Stimulated activated CD4-positive, alpha-beta T cell treated with anti-CD3 and anti-CD28 coated beads, Interleukin-4, amount 100 ng/mL, for 4 hours (primary cell): ENCODE results near the gene GEMIN7.
"Not testable (repeated sequence)": the region's sequence is repeated elsewhere in the genome, so short reads cannot be mapped to it uniquely, and the experiment has no call there.

Source experiments
- DNase-seq, 2 experiments: peaks; one replicate each; pipeline ENCODE4 v3.0.0-alpha.2; 2020

Gene GEMIN7

DNA sequence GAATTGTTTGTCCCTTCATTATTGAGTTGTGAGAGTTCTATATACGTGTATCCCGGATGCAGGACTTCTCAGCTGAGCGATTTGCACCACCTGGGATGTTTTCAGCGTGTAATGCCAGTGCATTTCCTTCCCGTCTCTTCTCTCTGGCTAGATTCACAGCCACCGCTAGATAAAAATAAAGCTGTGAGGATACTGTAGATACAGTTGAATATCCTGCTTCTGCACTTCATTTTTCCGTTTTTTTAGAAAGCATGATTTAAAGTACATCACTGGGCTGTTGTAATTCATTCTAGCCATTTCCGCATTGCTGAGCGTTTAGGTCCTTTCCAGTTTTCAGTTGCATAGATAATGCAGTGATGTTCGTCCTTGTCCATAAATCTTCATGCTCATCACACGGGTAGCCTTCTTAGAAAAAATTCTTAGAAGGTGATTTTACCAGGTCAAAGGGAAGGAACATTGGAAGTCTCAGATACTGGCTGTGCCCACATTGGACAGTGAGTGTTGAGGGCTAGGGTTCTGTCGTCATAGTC is 28.6 kb downstream of the GEMIN7 start:
- no peak for DNase-seq

GRCh38 chr19:45110851-45111266 is 31.8 kb downstream of the GEMIN7 start:
- DNase-seq = no peak

DNA sequence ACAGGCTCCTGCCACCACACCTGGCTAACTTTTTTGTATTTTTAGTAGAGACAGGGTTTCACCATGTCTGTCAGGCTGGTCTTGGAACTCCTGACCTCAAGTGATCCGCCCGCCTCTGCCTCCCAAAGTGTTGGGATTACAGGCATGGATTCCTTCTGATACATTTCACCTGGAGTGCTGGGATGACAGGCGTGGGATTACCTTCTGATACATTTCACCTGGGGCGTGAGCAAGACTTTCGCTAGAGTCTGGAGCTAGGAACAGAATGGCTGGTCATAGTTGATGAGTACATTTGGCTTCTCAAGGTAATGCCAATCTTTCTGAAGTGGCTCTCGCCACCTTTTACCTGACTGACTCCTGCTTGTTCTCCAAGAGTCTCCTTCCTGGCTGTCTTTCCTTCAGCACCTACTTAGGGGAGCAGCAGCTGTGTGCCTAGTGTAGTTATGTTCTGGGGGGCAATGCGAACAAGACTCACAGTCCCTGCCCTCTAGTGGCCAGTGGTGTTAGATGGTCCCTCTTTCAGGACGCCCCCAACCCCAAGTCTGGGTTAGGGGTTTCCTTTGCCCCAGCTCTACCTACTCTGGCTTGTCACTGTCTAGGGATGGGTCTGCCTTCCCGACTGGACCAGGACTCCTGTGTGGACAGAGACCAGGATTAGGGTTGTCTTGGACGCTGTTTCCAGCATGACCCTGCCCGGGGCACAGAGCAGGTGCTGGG is 33.2 kb downstream of the GEMIN7 start:
- no peak for DNase-seq

GRCh38 chr19:45113628-45114027 is 34.6 kb downstream of the GEMIN7 start:
- DNase-seq = no peak

GRCh38 chr19:45114116-45114515 is 35.1 kb downstream of the GEMIN7 start:
- no peak for DNase-seq

- no peak for DNase-seq
Measured at GRCh38 chr19:45115809-45116615, 37.0 kb downstream of the GEMIN7 start.

GRCh38 chr19:45117167-45117594 is 38.1 kb downstream of the GEMIN7 start:
- DNase-seq = peak; percentile 54 to 67

DNA sequence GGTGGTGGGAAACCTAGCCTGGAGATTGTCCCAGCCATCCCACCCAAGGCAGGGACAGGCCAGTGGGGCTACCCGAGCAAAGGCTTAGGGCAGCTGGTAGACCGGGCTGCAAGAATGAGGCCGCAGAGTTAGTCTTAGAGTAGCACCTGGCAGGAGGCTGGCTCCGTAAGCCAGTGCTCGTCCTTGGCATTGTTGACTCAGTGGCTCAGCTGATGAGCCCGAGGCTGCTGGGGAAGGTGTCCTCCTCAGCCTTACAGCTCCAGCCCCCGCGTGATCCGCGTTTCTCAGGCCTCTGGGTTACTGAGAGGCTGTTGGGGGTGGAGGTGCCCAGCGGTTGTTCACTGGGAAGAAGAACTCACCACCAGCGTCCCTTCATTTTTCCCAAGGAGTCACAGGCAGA is 38.6 kb downstream of the GEMIN7 start:
- DNase-seq = no peak

DNA sequence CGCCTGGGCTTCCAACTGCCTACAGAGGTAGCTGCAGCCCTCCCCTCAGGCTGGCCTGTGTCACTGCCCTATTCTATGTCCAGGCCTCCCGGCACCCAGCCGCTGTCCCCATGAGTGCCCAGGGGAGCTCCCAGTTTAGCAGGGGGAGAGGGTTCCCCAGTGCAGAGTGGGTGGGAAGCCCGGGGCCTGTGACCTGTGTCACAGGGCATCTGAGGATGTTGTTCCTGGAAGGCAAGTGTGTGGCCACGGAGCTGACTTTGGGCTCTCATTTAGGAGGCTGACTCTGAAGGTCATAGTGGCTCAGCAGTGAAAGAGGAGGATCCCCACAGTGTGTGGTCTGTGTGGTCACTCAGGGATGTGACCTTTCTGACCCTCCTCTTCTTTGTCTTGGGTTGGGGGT is 39.0 kb downstream of the GEMIN7 start:
- DNase-seq = no peak

- not testable (repeated sequence) for DNase-seq
Measured at GRCh38 chr19:45118591-45119355, 39.7 kb downstream of the GEMIN7 start.

DNA sequence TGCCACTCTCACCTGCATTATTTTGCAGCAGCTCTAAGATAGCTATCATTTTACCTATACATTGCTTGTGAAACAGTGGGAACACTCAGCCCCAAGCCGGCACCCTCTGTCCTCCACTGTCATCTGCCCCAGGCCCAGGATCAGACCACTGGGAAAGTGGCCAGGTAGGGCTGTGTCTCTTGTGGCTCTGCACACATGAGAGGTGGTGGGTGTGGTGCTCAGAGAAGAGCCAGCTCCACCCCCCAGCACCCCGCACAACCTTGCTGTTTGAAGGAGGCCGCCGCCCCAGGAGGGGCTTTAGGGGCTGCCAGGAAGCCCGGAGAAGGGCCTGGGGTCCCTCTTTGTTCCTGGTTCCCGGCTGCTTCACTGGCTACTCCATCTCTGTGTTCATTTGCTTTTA is 40.5 kb downstream of the GEMIN7 start:
- DNase-seq = no peak

DNA sequence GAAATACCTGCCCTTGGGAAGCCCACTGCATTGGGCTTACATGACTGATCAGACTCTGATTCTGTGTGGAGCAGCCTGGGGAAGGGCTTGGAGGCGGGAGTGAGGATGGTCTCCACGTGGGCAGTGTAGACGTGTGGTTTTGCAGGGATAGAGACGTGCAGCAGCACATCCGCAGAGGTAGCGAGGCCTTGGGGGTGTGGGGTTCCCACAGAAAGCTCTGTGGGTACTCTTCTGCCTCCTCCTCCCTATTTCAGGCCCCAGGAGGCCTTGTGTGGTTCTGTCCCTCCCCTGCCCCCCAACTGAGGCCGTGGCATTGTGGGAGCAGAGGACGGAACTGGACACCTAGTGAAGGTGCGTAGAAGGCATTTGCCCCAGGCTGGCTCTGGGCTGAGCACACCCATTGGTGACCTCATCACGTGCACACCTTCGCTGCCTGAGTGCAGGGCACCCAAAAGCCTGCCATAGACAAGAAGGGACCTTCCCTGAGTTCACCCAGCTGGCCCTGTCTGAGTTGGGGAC is 42.8 kb downstream of the GEMIN7 start:
- DNase-seq = no peak

GRCh38 chr19:45122832-45123231 is 43.8 kb downstream of the GEMIN7 start:
- no peak for DNase-seq

DNA sequence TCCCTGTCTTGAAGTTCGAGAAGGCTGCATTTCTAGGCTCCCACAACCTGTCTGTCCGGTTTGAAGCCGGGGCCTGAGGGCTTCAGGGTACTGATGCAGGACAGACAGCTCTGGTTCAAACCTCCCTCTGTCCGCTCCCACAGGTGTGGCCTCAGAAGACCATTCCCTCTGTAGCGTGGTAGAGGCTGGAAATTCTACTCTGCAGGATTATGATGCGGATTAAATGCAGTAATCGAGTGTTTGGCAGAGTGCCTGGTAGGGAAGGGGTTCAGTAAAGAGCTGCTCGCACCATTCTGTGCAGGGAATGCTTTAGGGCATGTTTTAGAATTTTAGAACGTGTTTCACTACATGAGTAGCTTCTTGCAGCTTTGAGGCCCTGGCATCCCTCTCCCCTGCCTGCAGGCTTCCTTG is 44.4 kb downstream of the GEMIN7 start:
- no peak for DNase-seq

- no peak for DNase-seq
Measured at GRCh38 chr19:45124021-45124420, 45.0 kb downstream of the GEMIN7 start.

GRCh38 chr19:45125360-45125759 is 46.3 kb downstream of the GEMIN7 start:
- DNase-seq = no peak

DNA sequence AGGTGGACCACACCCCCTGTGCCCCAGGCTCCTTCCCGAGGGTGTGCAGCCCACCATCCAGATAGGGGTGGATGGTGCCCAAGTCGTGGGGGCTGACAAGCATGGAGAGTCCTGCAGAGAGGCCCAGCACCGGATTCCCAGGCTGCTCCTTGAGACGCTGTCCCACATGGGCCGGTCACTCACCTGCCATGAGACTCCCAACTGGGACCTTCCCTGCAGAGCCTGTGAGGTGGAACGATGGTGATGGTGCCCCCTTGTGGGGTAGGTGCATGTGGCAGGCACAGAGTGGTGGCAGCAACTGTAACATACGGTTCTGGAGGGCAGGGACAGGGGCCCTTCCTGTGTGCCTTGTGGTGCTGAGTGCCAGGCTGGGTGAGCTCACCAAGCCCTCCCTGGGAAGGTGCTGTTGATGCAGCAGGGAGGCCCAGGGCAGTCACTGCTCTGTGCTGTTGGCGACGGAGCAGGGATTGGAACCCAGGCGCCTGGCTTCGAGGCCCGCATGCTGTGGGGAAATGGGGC is 47.0 kb downstream of the GEMIN7 start:
- peak; percentile 52 to 60 for DNase-seq

DNA sequence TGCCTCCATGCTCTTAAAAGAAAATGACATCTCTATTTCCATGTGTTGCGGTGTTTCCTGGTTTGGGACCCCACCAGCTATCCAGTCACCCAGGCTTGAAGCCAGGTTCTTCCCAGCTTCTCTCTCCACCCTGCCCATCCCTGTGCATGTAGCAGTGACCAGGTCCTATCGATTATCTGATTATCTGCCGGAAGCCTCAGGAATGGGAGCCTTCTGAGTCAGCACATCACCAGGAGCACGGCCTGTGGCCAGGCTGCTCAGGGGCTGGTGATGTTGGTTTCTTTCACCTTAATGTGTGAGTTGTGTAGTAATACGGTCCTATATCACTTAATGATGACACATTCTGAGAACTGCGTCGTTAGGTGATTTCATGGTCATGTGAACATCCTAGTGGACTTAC is 47.6 kb downstream of the GEMIN7 start:
- no peak for DNase-seq

DNA sequence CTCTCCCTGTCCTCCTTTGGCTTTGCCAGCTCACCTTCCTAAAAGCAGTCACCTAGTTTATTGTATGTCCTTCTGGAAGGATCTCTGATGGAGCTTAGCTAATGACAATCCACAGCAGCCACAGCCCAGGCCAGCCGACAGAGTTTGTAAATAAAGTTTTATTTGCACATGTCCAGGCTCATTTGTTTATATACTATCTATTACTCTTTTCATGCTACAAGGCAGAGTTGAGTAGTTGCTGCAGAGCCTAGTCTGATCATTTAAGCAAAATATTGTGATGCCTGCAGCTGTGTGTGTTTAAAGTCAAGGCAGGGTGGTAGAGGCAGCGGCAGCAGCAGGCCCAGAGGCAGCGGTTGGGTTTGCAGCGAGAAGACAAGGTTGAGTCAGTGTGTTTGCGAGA is 49.1 kb downstream of the GEMIN7 start:
- DNase-seq = no peak

DNA sequence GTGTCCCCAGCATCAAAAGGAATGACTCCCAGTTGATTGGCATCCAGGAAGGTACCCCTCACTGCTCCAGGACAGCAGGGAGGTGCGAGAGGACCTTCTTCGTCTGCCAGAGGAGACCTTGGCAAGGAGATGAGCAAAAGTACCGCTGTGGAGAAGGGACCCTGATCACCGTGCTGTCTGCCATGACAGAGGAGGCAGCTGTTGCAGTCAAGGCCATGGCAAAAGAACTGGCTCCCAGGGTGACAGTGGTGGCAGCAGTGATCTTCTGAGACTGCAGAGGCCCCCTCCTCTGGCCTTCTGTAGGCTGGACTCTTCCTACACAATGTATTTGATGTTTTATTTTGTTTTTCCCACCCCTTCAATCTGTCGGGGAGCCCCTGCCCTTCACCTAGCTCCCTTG is 49.7 kb downstream of the GEMIN7 start:
- no peak for DNase-seq

DNA sequence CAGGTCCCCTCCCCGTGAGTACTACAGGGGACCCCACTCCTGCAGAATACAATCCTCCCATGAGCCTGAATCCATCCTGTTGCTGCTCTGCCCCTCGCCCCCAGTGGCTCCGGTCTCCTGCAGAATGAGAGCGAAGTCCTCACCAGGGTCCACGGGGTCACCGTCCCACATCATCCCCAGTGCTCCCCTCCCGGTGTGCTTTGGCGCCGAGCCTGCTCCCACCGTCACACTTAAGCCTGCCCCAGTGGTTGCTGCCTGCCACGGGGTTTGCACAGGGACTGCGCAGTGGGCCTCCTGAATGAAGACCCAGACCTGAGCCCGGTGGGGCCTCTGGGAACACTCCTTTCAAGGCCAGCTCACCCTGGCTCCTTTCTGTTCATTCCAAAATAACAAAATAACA is 51.2 kb downstream of the GEMIN7 start:
- DNase-seq = no peak

GRCh38 chr19:45130888-45131615 is 52.0 kb downstream of the GEMIN7 start:
- peak in 1 of 2 experiments; percentile 49 for DNase-seq
